ENCODE results near the gene ARMC2. TPM values are rescaled to one million over a fixed set of nuclear protein-coding genes. Genes with fewer than 3 reads are reported as not detected.
"Not testable (repeated sequence)": the region's sequence is repeated elsewhere in the genome, so short reads cannot be mapped to it uniquely, and the experiment has no call there.

ARMC2 gene
- polyA plus RNA-seq, 3 donors = 10.7 to 16.1 (median 14.4) TPM

DNA sequence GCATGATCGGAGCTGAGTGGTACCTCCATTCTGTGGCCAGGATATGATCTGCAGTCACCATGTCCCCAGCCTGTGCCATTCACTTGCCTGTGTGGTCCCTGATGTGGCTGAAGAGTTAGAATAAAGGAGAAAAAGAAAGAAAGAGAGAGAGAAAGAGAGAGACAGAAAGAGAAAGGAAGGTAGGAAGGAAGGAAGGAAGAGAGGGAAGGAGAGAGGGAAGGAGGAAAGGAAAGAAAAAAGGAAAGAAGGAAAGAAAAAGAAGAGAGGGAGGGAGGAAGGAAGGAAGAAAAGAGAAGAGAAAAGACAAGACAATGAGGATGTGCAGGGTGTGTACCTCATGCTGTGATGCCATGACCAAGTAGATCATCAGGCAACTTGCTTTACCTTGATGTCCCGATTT is 22.1 kb downstream of the ARMC2 start:
- no peak for DNase-seq

DNA sequence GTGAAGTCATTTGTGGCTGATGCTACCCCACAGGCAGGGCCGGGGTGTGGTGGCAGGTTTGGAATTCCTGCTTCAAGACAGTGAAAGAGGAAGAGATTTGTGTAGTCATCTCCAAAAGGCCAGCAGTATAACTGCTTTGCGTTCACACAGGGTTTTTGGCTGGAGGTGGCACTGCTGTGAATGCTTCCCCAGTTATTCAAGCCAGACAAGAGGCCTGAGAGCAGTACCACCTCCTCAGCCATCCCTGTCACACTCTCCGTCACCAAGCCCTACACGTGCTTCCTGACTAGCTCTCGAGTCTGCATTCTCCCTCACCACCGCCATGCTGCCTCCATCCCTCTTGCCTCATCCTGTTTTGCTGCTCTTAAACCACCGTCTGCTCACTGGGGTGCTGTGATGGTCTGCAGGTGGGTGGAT is 23.9 kb downstream of the ARMC2 start:
- DNase-seq = no peak

DNA sequence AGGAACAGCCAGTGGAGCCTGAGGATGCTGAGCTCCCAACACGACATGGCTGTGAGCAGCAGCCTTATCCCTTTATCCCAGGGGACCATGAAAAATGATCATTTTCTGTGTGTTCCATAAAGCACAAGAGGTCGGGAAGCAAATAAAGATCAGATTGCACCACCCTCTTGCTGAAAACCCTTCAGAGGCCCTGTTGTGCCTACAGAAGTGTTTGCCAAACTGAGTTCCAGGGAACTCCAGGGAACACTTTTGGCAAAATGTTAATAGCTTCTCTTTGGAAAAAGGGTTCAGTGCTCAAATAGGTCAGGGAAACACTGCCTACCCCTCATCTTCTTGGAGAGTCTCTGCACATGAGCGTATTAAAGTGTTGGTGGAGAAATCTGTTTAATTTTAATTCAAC is 24.4 kb downstream of the ARMC2 start:
- no peak for DNase-seq

DNA sequence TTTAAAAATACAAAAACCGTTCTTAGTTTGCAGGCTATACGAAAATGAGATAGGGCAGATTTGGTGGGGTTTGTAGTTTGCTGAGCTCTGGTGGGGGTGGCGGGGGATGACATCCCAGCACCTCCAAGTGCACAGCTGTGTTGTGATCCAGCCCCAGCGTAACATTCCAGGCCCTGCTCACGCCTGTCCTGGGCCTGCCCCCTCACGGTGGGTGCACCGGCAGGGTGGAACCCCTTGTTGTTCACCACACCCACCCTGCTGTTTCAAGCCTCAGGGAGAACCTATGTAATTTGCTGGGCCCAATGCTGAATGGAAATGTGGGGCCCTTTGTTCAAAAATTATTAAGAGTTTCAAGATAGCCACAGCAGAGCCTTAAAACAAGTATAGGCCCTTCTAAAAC is 25.0 kb downstream of the ARMC2 start:
- no peak for DNase-seq

DNA sequence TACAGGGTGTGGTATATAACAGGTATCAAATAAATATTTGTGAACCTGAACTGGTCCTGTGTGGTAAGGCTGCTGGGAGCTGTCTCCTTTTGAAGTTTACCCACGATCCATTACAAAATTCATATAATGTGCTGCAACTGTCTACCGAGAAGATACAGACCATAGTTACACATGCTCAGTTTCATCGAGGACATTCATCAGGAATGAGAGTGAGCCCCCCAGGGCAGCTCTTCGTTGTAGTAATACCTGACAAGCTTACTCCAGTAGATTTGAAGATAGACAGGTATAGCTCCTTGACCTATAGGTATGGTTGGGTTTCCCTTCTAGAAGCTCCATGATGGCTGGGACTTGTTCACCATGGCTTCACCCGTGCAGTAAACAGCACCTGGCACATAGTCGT is 25.7 kb downstream of the ARMC2 start:
- no peak for DNase-seq

DNA sequence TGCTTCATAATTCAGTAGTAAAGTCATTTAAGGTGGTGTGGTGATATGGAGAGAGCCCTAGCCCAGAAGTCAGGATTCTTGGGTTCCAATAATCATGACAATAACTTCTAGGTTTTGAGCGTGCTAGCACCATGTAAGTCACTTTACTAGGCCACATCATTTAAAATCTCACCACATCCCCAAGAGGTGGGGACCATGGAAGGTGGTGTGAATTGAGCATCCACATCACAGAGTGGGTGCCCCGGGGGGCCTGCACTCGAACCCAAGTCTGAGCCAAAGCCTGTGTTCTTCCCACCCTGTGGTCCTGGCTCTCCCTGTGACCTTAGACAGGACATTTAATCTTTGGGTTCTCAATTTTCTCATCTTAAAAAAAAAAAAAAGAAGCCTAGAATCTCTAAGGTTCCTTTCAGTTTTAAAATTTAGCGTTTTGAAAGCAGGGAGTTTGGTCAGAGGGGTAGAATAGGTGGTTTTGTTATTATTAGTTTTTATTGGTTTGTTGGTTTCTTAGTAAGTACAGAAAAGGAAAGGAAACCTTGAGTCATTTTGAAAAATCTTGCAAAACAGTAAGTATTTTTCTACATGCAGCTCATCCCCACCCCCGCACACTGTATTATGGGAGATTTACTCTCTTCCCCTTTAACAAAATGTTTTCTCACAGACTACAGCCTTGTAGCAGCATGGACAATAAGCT is 26.4 kb downstream of the ARMC2 start:
- DNase-seq = no peak

DNA sequence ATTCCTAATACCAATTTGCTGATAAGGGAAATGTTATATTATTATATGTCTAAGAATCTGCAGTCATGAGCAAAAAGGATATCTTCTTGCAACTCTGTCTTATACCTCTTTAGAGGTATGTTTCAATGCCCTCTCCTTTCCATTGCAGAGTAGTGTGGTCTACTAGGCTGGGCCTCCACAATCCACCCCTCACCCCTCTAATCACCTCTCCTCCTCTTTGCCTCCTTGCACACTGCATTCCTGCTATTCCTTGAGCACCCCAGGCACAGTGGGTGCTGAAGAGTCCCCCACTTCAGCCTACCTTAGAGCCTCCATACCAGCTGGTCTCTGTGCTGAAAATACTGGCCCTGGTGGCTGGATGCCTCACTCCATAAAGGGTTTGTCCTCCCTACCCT is 26.9 kb downstream of the ARMC2 start:
- DNase-seq = no peak

DNA sequence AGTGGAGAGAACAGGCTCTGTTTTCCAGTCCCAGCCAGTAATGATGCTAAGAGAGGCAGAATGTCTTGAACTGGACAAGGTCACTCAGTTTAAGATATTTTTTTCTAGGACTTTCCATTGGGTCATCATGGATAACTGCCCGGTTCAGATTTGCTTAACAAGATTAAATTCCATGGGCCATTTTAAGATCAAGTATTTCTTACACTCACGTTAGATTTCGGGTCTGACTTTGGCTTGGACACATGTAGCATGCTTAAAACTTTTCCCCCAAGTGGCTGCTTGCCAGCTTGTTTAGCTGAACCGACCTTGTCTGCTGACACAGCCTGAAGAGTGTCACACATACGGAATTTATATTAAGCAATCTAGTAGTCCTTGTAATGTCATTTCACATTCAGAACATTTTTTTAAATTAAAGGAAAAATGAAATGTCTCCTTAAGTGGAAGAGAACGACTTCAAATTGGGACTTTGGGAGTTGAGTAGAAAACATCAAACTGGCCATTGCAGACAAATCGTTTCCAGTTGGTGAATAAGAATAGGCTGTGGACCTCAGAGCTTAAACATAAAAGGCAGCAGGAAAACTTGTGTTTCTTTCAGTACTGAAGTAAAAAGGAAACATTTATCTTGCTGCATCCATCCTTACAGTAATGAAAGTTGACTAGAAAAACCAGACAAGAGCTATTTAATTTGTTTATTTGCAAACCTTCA is 29.0 kb downstream of the ARMC2 start:
- no peak for DNase-seq

DNA sequence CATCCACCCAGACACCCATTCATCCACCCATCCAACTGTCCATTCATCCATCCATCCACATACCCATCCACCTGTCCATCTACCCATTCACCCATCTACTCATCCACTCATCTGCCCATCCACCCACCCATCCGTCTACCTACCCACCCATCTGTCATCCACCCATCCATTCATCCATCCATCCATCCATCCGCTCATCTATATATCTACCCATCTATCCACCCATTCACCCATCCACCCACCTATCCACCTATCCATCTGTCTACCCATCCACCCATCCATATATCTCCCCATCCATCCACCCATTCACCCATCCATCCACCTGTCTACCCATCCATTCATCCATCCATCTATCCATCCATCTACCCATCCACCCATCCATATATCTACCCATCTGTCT is 30.7 kb downstream of the ARMC2 start:
- no peak for DNase-seq

DNA sequence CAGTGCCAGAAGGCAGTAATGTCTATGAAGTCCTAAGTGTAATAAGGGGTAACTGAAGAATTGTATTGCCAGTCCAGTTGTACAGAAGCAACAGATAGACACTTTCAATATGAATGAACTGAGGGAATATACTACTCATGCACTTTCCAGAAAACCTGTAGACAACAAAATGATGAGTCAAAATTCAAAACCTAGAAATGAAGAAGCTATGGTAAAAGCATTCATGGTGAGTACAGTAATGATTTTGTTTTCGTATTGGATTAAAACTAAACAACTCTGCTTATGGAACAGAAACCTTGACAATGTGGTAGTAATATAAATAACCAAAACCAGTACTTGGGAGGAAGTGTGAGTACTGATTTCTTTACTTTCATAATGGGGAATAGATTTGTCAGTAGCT is 35.0 kb downstream of the ARMC2 start:
- DNase-seq = no peak

DNA sequence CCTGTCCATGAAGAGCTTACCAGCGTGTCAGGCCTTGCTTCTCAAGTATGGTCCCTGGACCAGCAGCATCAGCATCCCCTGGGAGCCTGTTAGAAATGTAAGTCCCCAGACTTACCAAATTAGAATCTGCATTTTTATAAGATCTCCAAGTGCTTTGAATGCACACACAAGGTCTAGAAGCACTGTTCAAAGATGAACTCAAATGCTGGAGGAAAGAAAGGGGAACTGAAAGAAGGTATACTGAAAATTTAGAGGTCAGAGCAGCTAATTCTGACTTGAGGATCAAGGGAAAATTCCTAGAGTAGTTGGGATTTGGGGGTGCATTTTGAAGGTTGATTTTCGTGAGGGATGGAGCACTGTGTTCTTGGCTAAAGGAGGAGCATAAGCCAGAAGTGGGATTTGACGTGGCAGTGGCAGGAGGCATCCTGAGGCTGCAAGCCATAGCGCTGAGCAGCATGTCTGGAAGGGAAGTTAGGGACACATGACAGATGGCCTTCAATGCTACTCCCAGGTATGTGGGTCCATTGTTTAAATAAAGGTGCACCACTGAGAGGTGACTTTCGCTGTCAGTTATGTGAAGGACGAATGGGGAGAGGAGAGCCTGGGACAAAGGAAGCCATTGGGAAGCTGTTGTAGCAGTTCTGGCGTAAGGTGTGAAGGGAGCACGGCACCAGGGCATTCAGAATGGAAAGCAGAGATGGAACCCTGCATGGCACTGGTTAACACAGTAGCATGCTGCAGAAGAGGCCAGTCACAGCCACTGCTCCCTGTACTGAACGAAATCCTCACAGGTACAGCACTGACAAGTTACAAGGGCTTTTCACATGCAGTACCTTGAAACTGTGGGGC is 36.2 kb downstream of the ARMC2 start:
- no peak for DNase-seq

DNA sequence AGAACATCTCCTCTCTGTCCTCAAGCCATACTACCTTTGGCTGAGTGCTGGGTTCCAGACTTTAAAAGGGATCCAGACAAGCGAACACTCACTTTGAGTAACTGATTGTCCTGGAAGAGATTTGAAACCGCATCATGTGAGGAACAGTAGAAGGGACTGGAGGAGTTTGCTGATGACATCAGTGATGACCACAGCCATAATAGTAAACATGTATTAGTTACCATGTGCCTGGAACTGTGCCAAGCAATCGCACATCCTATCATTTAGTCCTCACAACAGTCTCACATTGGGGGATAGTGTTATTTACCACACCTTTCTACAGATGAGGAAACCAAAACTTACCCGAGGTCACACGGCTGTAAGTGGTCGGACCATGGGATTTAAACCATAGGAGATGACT is 39.8 kb downstream of the ARMC2 start:
- no peak for DNase-seq

DNA sequence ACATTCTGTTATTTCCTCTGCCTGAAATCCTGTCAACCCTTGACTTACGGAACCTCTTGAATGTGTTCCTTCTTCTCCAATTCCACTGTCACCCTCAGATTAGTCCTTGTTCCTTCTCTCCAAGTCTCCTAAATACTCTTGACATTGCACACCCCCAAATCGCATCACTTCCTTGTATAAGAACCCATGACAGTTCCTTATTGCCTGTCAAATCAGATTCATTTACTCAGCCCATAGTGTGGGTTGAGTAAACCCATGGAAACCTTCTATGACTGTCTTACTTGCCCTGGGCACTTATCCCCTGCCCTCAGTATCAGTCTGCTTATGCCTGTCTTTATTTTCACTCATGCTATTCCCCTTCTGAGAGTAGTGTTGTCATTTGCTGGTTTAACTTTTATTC is 40.5 kb downstream of the ARMC2 start:
- DNase-seq = no peak

DNA sequence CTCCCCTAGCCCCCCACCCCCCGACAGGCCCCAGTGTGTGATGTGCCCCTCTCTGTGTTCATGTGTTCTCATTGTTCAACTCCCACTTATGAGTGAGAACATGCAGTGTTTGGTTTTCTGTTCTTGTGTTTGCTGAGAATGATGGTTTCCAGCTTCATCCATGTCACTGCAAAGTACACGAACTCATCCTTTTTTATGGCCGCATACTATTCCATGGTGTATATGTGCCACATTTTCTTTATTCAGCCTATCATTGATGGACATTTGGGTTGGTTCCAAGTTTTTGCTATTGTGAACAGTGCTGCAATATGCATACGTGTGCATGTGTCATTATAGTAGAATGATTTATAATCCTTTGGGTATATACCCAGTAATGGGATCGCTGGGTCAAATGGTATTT is 42.7 kb downstream of the ARMC2 start:
- DNase-seq = not testable (repeated sequence)

DNA sequence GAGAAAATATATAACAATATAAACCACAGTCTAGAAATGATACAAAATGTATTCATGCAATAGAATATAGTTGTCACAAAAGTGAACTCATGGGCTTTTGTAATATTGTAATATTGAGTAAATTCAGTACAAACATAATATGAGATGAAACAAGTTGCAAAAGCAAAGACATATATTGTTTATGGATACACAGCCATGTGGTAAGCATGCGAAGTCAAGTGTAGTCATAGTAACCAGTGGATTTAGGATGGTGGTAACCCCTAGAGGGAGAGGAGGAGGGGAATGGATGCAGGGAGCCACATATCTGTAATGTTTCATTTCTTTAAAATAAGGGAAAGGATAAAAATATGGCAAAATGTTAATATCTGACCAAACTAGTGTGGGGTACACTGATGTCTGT is 47.3 kb downstream of the ARMC2 start:
- DNase-seq = no peak

DNA sequence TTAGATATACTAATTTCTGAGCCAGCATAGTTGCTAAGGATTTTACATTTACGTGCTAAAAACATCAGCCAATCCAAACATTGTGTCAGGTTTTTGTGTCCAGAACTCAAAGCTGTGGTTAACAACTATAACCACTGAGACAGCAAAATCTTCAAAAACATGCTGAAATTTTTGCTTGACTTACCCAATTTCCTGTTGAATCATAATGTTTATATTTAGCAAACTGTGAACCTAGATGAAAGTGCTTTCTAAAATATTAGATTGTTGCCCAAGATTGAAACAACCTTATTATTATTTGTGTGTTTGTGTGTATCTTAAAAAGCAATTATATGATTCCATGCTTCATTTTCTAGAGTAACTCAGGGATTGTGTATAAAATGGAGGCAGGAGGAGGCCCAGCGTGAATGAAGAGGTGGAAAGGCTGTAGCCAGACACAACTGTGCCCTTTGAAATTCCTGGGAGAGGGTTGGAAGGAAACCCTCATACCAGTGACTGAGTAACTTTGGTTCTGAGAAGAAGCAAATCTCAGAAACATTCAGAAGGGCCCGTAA is 48.0 kb downstream of the ARMC2 start:
- DNase-seq = no peak

DNA sequence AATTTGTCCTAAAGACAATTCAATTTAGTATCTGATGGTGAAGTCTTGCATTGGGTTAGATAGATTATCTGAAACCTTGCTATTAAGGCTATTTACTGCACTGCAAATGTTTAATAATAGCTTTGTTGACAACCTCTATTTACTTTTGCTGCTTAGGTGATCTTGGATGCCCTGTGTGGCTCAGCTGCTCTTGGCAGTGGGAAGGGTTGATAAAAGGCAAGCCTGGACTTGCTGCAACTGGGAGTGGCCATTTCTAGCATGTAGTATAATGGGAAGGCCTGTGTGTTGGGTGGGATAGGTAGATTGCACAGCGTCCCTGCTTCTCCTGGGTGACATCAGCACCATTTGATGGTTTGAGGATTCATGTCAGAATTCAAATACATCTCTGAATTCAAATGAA is 49.1 kb downstream of the ARMC2 start:
- DNase-seq = no peak

DNA sequence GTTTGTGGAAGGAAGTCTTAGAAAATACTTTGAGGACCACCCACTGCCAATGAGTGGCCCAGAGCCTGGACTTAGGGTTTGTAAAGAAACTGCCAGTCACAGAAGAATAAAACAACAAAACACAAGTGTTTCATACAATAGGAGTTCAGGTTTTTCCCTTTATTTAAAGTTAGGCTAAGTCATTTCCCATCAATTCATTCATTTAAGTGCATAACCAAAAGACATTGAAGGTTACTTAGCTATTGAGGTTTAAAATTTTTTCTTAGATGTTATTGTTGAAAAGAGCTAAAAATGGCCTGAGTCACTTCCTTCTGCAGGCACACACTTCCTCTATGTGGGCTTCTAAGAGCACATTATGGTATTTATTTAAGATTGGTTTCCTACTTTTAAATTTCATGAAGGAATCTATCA is 54.2 kb downstream of the ARMC2 start:
- DNase-seq = no peak

DNA sequence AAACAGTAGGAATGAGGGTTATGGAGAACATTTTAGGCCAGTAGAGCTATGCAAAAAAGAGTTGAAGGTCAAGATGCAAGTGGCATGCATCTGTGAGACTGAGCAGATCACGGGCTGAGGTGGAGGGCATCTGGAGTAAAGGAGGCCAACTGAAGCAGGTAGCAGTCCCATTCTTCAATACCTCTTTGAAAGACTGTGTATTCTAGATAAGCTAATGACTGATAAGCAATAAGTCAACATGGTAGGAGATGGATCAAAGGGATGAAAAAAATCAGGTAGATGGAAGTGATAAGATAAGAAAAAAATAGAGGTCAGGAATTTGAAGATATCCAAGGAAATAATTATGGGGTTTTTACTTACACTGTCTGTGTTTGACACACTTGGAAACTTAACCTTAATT is 55.6 kb downstream of the ARMC2 start:
- DNase-seq = no peak

DNA sequence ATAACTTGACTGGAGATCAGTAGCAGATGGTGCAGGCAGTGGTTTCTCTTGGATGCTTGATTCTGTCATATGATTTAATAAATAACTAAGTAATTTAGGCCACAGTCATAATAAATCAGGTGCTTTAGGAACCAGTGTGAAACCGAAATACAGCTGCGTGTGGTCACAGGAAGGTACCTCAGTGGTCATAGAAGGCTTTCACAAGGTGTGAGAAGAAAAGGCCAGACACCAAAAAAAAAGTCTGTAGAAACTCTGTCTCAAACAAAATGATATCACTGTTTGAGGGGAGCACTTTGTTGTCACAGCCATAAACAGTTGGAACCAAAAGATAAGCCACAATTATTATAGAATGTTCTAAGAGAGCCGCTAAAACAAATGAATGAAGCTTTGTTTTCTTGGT is 56.5 kb downstream of the ARMC2 start:
- DNase-seq = no peak

DNA sequence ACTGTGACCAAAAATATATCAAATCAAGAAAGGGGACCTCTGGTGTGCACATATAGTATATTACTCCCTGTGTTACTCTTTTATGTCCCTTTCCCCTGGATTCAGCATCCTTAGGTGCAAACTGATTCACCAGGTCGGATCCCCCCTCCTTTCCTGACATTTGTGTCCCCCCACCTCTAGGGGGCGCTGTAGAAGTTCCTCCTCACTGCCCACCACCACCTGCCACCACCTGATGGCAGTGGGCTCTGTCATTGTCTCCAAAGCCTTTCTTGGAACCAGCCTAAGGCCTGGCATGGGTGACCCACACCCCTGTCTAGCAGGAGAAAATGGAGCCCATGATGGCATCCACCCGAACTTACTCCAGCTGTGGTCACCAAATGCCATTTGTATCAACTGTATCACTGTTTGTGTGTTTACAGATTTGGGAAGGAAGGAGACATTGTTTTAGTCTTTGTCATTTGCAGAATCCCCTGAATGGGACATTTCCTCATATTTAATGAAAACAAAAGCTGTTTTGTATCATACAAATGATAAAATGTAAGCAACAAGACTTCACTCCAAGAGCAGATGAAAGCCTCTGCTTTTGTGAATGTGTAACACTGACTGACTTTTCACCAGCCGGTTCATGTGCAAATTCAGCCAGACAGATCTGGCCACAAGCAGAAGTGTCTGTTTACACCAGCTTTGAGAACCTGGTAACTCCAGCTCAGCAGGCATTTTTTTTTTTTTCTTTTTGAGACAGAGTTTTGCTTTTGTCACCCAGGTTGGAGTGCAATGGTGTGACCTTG is 66.2 kb downstream of the ARMC2 start:
- DNase-seq = no peak

DNA sequence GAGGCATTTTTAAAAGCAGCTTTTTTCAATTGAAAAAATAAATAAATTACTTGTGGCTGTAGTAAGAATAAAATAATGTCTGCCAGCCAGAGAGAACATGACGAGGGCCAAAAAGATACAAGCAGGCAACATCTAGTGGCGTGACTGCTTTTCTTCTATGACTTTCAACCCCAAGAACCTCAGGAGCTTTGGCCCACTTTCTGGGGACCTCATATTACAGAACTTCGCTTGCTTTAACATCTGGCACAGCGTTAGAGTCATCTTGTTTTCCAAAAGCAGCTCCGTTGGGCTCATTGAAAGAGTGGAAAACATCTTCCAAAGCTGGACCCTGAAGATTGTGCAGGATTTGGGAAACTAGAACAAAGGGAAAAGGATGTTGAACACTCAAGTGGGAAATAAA is 67.0 kb downstream of the ARMC2 start:
- no peak for DNase-seq
